BLaER1 treated with 17β-estradiol and CSF1 and Interleukin-3, amounts not matched to agents 10 nM and 100 nM (cell line): ENCODE measurements around the gene SERP1.

Source experiments
- H3K27ac ChIP-seq, 11 experiments: shearing (Covaris generic); formaldehyde crosslinking; 2 replicates each; pipeline ENCODE4 v1.8.1; 2022
- H3K27me3 ChIP-seq, 11 experiments: shearing (Covaris generic); formaldehyde crosslinking; 2 replicates each; pipeline ENCODE4 v1.8.1; 2022
- H3K36me3 ChIP-seq, 11 experiments: shearing (Covaris generic); formaldehyde crosslinking; 2 replicates each; pipeline ENCODE4 v1.8.1; 2022
- H3K4me1 ChIP-seq, 10 experiments: shearing (Covaris generic); formaldehyde crosslinking; 2 replicates each; pipeline ENCODE4 v1.8.1; 2022
- H3K4me2 ChIP-seq, 11 experiments: shearing (Covaris generic); formaldehyde crosslinking; 2 replicates each; pipeline ENCODE4 v1.8.1; 2022
- H3K4me3 ChIP-seq, 10 experiments: shearing (Covaris generic); formaldehyde crosslinking; 2 replicates each; pipeline ENCODE4 v1.8.1; 2022
- H3K9ac ChIP-seq, 11 experiments: shearing (Covaris generic); formaldehyde crosslinking; 2 replicates each; pipeline ENCODE4 v1.8.1; 2022
- H3K9me3 ChIP-seq, 11 experiments: shearing (Covaris generic); formaldehyde crosslinking; replicated peaks in 1 of 11; 2 replicates each; pipeline ENCODE4 v1.8.1; 2022
- H4K20me1 ChIP-seq, 11 experiments: shearing (Covaris generic); formaldehyde crosslinking; 2 replicates each; pipeline ENCODE4 v1.8.1; 2022
- Cebpa-rat ChIP-seq, 11 experiments: shearing (Covaris generic); IDR thresholded peaks; 2 replicates each; pipeline ENCODE4 v1.8.1; 2022

Gene SERP1

GRCh38 chr3:150567328-150567727 lies 21.0 kb upstream of the SERP1 start:
- Histone ChIP-seq H3K4me3 (no peak overlapping the region), H3K36me3 (peaks cover 83 to 100% (median 94%) of the 10 kb centered on the region in 11 experiments), H3K4me2 (no peak overlapping the region), H3K9ac (no peak overlapping the region), H3K4me1 (no peaks in the 10 kb centered on the region), H3K27ac (no peak overlapping the region), H3K9me3 (no peaks in the 10 kb centered on the region), H3K27me3 (no peaks in the 10 kb centered on the region), H4K20me1 (peaks cover 0 to 9% (median 0%) of the 10 kb centered on the region in 11 experiments; a peak in 3 of 22 replicates)
- TF ChIP-seq Cebpa-rat (IDR thresholded peaks at IDR 0.05) = no peak

- no peak overlapping the region for H3K27ac ChIP-seq
- peaks cover 72 to 100% (median 92%) of the 10 kb centered on the region in 11 experiments for H3K36me3 ChIP-seq
- no peak overlapping the region for H3K4me3 ChIP-seq
Measured at GRCh38 chr3:150564243-150564642, 17.9 kb upstream of the SERP1 start.

GRCh38 chr3:150557725-150558124 lies 11.4 kb upstream of the SERP1 start:
- Histone ChIP-seq H3K36me3 (peaks cover 70 to 100% (median 93%) of the 10 kb centered on the region in 11 experiments), H3K4me2 (no peak overlapping the region), H4K20me1 (peaks cover 6 to 75% (median 46%) of the 10 kb centered on the region in 11 experiments; a peak in 16 of 22 replicates), H3K9me3 (no peaks in the 10 kb centered on the region), H3K27me3 (no peaks in the 10 kb centered on the region), H3K9ac (no peak overlapping the region), H3K4me3 (no peak overlapping the region), H3K27ac (no peak overlapping the region), H3K4me1 (no peaks in the 10 kb centered on the region)
- no peak for TF ChIP-seq Cebpa-rat (IDR thresholded peaks at IDR 0.05)

More at GRCh38 chr3:150564243-150564642, 17.9 kb upstream of the SERP1 start:
- no peaks in the 10 kb centered on the region for H3K9me3 ChIP-seq
- no peaks in the 10 kb centered on the region for H3K27me3 ChIP-seq
- no peak for TF ChIP-seq Cebpa-rat (IDR thresholded peaks at IDR 0.05)
- no peaks in the 10 kb centered on the region for H3K4me1 ChIP-seq
- H3K9ac ChIP-seq = no peak overlapping the region
- no peak overlapping the region for H3K4me2 ChIP-seq
- H4K20me1 ChIP-seq = peaks cover 0 to 17% (median 7%) of the 10 kb centered on the region in 11 experiments; a peak in 7 of 22 replicates

- TF ChIP-seq Cebpa-rat (IDR thresholded peaks at IDR 0.05) = no peak
- Histone ChIP-seq H3K27me3 (no peaks in the 10 kb centered on the region), H3K27ac (no peak overlapping the region), H3K4me1 (no peaks in the 10 kb centered on the region), H4K20me1 (peaks cover 6 to 79% (median 46%) of the 10 kb centered on the region in 11 experiments; a peak in 16 of 22 replicates), H3K36me3 (peaks cover 73 to 100% (median 95%) of the 10 kb centered on the region in 11 experiments), H3K4me3 (no peak overlapping the region), H3K4me2 (no peak overlapping the region), H3K9me3 (no peaks in the 10 kb centered on the region), H3K9ac (no peak overlapping the region)
Measured at GRCh38 chr3:150556792-150557191, 10.5 kb upstream of the SERP1 start.

- H3K27me3 ChIP-seq = no peaks in the 10 kb centered on the region
- H3K9me3 ChIP-seq = no peaks in the 10 kb centered on the region
- H3K27ac ChIP-seq = no peak overlapping the region
- no peak overlapping the region for H3K4me2 ChIP-seq
- peaks cover 74 to 100% (median 95%) of the 10 kb centered on the region in 11 experiments for H3K36me3 ChIP-seq
- H4K20me1 ChIP-seq = peaks cover 10 to 83% (median 47%) of the 10 kb centered on the region in 11 experiments; a peak in 16 of 22 replicates
- 0 out of 20 replicates have a peak, but pooled peaks cover 0 to 1% (median 0%) of the 10 kb centered on the region in 10 experiments for H3K4me1 ChIP-seq
- H3K4me3 ChIP-seq = no peak overlapping the region
- TF ChIP-seq Cebpa-rat (IDR thresholded peaks at IDR 0.05) = no peak
- no peak overlapping the region for H3K9ac ChIP-seq
Measured at GRCh38 chr3:150555859-150556436, 9.7 kb upstream of the SERP1 start.

DNA sequence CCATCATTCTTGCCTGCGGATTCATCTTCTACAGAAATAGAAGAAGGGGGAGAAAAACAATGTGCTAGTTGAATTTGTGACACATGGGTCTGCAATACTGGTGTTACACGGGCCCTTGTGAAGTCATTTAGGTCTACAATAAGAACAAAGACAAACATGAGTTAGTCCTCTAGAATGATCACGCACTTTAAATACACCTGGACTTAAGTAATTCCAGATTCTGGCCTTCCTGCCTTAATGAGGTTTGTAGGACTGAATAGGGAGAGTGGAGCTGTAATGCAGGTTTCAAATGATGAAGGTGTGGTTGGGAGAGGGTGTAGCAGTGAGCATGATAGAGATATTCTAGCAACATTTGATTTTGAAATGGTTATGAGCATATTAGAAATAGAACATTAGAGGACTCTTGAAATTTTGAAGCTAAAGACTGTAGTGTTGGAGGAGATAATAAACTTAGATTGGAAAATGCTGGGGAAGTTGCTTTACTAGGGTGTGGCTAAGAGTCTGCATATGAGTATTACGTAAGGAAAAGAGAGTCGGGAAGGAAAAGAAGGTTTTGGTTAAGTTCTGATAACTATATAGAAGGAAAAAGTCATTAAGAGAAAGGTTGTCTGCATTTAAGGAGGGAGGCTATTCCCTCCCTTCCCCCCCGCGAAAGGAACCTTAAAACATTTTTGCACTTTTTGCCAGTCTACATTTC lies 897 bp upstream of the SERP1 start:
- Histone ChIP-seq H3K27me3 (no peaks in the 10 kb centered on the region), H3K9me3 (no peaks in the 10 kb centered on the region), H3K4me2 (peak overlapping the region; percentile 78 to 95 (median 85)), H3K4me1 (peaks cover 22 to 54% (median 31%) of the 10 kb centered on the region in 10 experiments), H4K20me1 (peaks cover 15 to 68% (median 51%) of the 10 kb centered on the region in 11 experiments; a peak in 20 of 22 replicates), H3K9ac (peak overlapping the region; percentile 80 to 99 (median 98)), H3K36me3 (peaks cover 27 to 64% (median 52%) of the 10 kb centered on the region in 11 experiments; a peak in 21 of 22 replicates), H3K4me3 (peak overlapping the region; percentile 88 to 98 (median 96)), H3K27ac (peak overlapping the region; percentile 70 to 99 (median 98))
- TF ChIP-seq Cebpa-rat (IDR thresholded peaks at IDR 0.05) = no peak

DNA sequence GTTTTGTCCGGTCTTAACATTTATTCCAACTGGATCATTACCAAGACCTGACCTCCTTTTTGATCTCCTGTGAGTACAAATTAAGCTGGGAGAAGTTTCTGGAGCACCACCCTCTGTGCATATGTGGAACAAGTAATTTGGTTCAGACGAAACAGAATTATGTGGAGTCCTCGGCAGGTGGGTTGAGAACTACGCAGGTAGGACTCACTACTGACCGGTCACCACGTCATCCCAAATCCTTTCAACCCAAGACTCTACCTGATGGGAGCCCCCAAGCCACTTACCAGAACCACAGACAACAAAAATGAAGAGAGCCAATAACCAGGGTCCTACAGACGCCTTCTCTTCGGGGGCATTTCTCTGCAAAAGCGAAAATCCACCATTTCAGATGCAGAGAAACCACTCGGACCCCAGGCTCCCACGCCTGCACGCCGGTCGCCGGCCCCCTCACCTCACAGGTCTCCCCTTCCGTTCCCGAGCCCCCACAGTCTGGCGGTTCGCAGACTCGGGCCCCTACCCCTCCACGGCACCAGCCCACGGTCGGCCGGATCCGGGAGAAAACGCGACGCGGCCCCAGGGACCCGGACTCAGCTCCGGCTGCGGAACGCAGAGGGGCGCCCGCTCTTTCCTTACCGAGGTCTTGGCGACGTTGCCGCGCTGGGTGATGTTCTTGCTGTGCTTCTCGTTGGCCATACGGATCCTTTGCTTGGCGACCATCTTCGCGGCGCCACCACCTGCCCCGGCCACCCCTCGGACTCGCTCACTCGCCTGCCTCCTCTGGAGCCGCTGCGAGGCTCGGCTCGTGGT lies 674 bp downstream of the SERP1 start:
- Histone ChIP-seq H3K4me1 (peaks cover 22 to 69% (median 31%) of the 10 kb centered on the region in 10 experiments), H3K4me3 (peak overlapping the region; percentile 88 to 98 (median 96)), H3K27ac (peak overlapping the region; percentile 96 to 99 (median 98)), H3K4me2 (peak overlapping the region; percentile 61 to 93 (median 84)), H3K9me3 (no peaks in the 10 kb centered on the region), H3K9ac (peak overlapping the region; percentile 96 to 99 (median 98)), H3K36me3 (peaks cover 20 to 64% (median 52%) of the 10 kb centered on the region in 11 experiments; a peak in 21 of 22 replicates), H4K20me1 (peaks cover 11 to 68% (median 43%) of the 10 kb centered on the region in 11 experiments; a peak in 20 of 22 replicates), H3K27me3 (no peaks in the 10 kb centered on the region)
- TF ChIP-seq Cebpa-rat (IDR thresholded peaks at IDR 0.05) = no peak

DNA sequence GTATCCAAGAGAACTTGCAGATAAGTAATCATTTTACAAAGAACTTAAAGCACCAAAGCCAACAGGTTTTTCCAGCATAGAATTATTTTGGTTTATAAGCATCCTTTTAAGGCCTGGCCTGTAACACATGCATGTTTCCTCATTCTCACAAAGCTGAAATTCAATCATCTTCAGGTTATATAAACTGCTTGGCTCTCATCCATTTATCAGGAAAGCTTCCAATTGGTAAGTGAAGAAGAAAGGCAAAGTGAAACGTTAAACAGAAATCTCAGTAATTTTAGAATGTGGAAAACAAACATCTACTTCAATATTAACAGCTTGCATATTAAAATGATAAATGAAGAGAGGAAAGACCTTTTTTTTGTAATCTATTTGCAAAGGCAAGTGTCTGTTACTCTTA lies 1.6 kb downstream of the SERP1 start:
- H3K4me2 ChIP-seq = peak overlapping the region; percentile 61 to 93 (median 84)
- peak overlapping the region; percentile 96 to 99 (median 98) for H3K9ac ChIP-seq
- H4K20me1 ChIP-seq = peaks cover 11 to 68% (median 40%) of the 10 kb centered on the region in 11 experiments; a peak in 19 of 22 replicates
- TF ChIP-seq Cebpa-rat (IDR thresholded peaks at IDR 0.05) = no peak
- H3K4me1 ChIP-seq = peaks cover 22 to 71% (median 31%) of the 10 kb centered on the region in 10 experiments
- peak overlapping the region; percentile 88 to 98 (median 96) for H3K4me3 ChIP-seq
- H3K27me3 ChIP-seq = no peaks in the 10 kb centered on the region
- peak overlapping the region in 9 of 11 experiments; percentile 3 to 99 (median 98); a peak in 11 of 22 replicates for H3K27ac ChIP-seq
- H3K36me3 ChIP-seq = peaks cover 16 to 64% (median 49%) of the 10 kb centered on the region in 11 experiments; a peak in 21 of 22 replicates
- no peaks in the 10 kb centered on the region for H3K9me3 ChIP-seq
